GM18526 (cell line): ENCODE data around the gene CCNJL.

Source experiments
- POLR2A ChIP-seq: IDR thresholded peaks from 3 replicates; pipeline ENCODE4 v1.6.1; 2011; ENCODE audit not compliant: insufficient read length; ENCODE audit errors: extremely low read depth

The CCNJL gene

GRCh38 chr5:160341309-160341870 lies 29.0 kb upstream of the CCNJL start:
- no peak for TF ChIP-seq POLR2A

- no peak for TF ChIP-seq POLR2A
Observed at GRCh38 chr5:160339406-160340130, 27.2 kb upstream of the CCNJL start.

- TF ChIP-seq POLR2A = no peak
Observed at GRCh38 chr5:160333721-160334120, 21.4 kb upstream of the CCNJL start.

DNA sequence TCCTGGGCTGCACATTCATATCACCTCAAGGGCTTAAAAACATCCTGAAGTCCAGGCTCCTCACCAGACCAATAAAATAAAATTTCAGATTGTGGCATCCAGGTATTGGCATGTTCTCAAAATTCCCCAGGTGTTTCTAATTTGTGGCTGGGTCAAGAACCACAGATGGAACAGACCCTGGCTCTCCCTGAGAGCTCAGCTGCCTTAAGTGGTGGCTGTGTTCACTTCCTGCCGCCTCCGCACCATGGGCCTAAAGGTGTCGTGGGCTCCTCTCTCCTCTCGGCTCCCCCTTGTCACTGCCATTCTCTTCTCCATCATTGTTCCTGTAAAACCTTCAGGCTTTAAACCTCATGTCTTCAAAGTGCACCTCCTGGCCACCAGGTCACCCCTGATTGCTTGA lies 17.8 kb upstream of the CCNJL start:
- no peak for TF ChIP-seq POLR2A

- TF ChIP-seq POLR2A = no peak
Observed at GRCh38 chr5:160327818-160328217, 15.5 kb upstream of the CCNJL start.

- no peak for TF ChIP-seq POLR2A
Observed at GRCh38 chr5:160326981-160327380, 14.6 kb upstream of the CCNJL start.

- no peak for TF ChIP-seq POLR2A
Observed at GRCh38 chr5:160325716-160326115, 13.4 kb upstream of the CCNJL start.

DNA sequence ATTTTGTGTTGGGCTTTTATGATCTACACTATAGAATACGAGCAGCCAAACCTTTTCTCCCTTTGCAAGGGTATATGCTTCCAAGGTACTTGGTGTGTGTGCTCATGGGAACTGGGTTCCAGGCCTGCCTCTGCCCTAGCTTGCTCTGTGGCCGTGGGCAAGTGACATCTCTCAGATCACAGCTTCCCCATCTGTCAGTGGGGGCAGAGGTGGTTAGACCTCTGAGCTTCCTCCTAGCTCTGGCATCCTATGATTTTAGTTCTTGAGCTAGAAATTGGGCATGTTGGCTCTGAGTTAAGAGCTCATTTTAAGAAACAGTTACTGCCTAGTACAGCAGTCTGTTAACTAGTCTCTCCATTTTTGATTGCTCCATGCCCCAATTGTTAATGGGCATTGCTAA lies 12.5 kb upstream of the CCNJL start:
- no peak for TF ChIP-seq POLR2A

GRCh38 chr5:160318409-160318808 lies 6.0 kb upstream of the CCNJL start:
- no peak for TF ChIP-seq POLR2A

DNA sequence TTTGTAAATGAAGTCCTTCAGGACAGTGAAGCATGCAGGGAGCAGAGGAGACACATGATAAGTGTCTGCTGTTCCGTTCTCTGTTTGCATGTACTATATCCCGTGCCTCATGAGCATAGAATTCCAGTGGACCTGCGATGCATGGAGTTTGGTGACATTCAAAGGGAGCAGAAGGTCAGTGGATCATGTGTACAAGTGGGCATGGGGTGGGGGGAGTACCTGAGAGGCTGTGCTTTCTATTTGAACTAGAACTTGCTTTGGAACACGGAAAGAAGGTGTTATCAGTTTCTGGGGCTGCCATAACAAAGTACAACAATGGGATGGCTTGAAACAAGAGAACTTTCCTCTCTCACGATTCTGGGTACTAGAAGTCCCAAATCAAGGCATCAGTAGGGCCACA lies 5.1 kb upstream of the CCNJL start:
- no peak for TF ChIP-seq POLR2A

- no peak for TF ChIP-seq POLR2A
Observed at GRCh38 chr5:160315968-160316367, 3.6 kb upstream of the CCNJL start.

GRCh38 chr5:160312960-160313727 lies 780 bp upstream of the CCNJL start:
- TF ChIP-seq POLR2A = no peak

DNA sequence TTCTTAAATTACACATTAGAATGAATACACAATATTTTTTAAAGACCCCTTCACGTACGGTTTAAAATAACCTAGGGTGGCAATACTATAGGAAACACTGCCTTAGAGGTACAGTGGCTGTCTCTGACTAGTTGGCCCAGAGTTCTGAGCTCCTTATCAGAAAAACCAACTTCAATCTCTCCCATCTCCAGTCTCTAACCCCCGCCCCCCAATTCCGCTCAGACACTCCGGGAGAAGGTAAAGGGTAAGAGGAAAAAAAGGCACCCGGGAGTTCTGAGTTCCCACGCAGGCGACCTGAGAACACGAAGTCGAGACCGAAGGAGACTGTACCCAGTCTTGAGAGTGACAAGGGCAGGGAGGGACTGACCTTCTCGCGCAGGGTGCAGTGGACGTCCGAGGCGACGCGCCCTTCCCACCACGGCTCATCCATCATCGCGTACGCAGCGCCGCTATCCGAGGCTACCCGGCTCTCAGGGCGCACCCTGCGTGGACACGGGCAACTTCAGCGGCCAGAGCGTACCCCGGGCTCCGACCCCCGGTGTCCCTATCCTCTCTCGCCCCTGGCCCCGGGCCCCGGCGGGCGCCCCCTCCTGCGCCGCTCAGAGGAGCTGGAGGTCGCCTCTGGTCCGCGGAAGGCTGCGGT lies 752 bp downstream of the CCNJL start:
- no peak for TF ChIP-seq POLR2A

DNA sequence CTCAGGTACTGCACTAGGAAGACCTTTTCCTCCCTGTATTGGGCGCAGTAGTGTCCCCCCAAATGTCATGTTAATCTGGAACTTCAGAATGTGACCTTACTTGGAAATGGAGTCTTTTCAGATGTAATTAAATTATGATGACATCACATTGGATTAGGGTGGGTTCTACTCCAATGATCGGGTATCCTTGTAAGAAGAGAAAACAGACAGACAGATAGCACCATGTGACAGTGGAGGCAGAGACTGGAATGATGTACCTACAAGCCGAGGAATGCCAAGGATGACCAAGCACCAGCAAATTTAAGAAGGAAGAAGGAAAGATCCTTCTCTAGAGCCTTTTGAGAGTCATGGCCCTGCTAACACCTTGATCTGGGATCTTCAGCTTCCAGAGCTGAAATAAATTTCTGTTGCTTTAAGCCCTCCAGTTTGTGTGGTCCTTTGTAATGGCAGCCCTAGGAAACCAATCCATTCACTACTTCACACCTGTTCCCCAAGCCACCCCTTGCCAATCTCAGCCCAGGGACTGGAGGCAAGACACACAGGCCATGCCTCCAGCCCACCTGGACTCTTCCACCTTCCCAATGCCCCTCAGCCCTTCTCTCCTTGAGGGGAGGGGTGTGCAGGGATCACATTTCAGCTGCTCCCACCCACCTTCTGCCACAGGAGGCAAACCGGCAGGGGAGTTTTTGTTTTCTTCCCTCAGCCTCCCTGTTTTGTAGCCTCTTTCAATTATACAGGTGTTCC lies 1.6 kb downstream of the CCNJL start:
- no peak for TF ChIP-seq POLR2A

GRCh38 chr5:160310140-160310539 lies 2.2 kb downstream of the CCNJL start:
- TF ChIP-seq POLR2A = no peak
